A549 (cell line): ENCODE measurements around the gene RASSF3.

Source experiments
- CBX8 ChIP-seq: fragments of 200-600 bp; sonication (generic); IDR thresholded peaks from 2 replicates; pipeline ENCODE4 v1.6.1; 2016
- CTCF ChIP-seq: fragments of >200 bp; sonication (Bioruptor Twin); formaldehyde crosslinking; IDR thresholded peaks from 3 replicates; pipeline ENCODE4 v1.5.1; 2016
- EHMT2 ChIP-seq: fragments of 200-600 bp; sonication (generic); IDR thresholded peaks from 2 replicates; pipeline ENCODE4 v1.6.1; 2016; ENCODE audit warnings: antibody characterized with exemption, low read depth, mild to moderate bottlenecking, moderate library complexity
- ELK1 ChIP-seq: fragments of 150-350 bp; IDR thresholded peaks from 2 replicates; pipeline ENCODE4 v1.6.1; 2014; ENCODE audit warnings: low read depth, mild to moderate bottlenecking, low read length
- FOSL2 ChIP-seq, 2 experiments: fragments of 450-650 bp in 1 of 2; fragments of >200 bp in 1 of 2; sonication (Bioruptor Twin) in 1 of 2; formaldehyde crosslinking; IDR thresholded peaks; 2 replicates each; pipeline versions ENCODE4 v1.5.0 to v1.6.1; 2016 to 2020; ENCODE audit warnings: mild to moderate bottlenecking in 1 of 2, moderate library complexity in 1 of 2
- JUN ChIP-seq, 2 experiments: fragments of >200 bp; sonication (Bioruptor Twin); formaldehyde crosslinking; IDR thresholded peaks; 2 replicates in 1 of 2; 3 replicates in 1 of 2; pipeline ENCODE4 v1.6.1; 2016 to 2017
- KDM1A ChIP-seq: fragments of 200-600 bp; sonication (generic); IDR thresholded peaks from 2 replicates; pipeline ENCODE4 v1.6.1; 2016; ENCODE audit warnings: low read depth, mild to moderate bottlenecking
- KDM5A ChIP-seq: fragments of 200-600 bp; sonication (generic); IDR thresholded peaks from 2 replicates; pipeline ENCODE4 v1.6.1; 2016; ENCODE audit warnings: antibody characterized with exemption, mild to moderate bottlenecking
- MYC ChIP-seq: IDR thresholded peaks from 2 replicates; pipeline ENCODE4 v1.6.1; 2012; ENCODE audit warnings: mild to moderate bottlenecking, inconsistent platforms, low read length, improper control_type of control experiment, borderline replicate concordance
- POLR2A ChIP-seq: IDR thresholded peaks from 2 replicates; pipeline ENCODE4 v1.6.1; 2012; ENCODE audit warnings: mild to moderate bottlenecking, low read length
- REST ChIP-seq: fragments of 200-600 bp; sonication (generic); IDR thresholded peaks from 2 replicates; pipeline ENCODE4 v1.6.1; 2016; ENCODE audit warnings: antibody characterized with exemption, mild to moderate bottlenecking, moderate library complexity
- USF2 ChIP-seq: fragments of 450-650 bp; IDR thresholded peaks from 2 replicates; pipeline ENCODE4 v1.6.1; 2014; ENCODE audit warnings: antibody characterized with exemption

GRCh38 chr12:64610079-64610659, at the start of gene RASSF3:
- TF ChIP-seq MYC: 0 out of 2 replicates have a peak, but pooled peaks have one; percentile 31
- TF ChIP-seq CTCF: no peak
- no peak for TF ChIP-seq USF2
- no peak for TF ChIP-seq CBX8
- peak; percentile 54 for TF ChIP-seq POLR2A
- TF ChIP-seq FOSL2 (IDR thresholded peaks at IDR 0.05): no peak
- TF ChIP-seq FOSL2 (CRISPR knock-in tag; IDR thresholded peaks at IDR 0.05): no peak
- TF ChIP-seq KDM5A: no peak
- no peak for TF ChIP-seq ELK1
- TF ChIP-seq JUN (IDR thresholded peaks at IDR 0.05): peak in 1 of 2 experiments; percentile 62; a peak in 3 of 5 replicates
- TF ChIP-seq REST: no peak
- TF ChIP-seq EHMT2: no peak
- TF ChIP-seq KDM1A: no peak
